ENCODE measurements around the gene PKD1.

The PKD1 gene

DNA sequence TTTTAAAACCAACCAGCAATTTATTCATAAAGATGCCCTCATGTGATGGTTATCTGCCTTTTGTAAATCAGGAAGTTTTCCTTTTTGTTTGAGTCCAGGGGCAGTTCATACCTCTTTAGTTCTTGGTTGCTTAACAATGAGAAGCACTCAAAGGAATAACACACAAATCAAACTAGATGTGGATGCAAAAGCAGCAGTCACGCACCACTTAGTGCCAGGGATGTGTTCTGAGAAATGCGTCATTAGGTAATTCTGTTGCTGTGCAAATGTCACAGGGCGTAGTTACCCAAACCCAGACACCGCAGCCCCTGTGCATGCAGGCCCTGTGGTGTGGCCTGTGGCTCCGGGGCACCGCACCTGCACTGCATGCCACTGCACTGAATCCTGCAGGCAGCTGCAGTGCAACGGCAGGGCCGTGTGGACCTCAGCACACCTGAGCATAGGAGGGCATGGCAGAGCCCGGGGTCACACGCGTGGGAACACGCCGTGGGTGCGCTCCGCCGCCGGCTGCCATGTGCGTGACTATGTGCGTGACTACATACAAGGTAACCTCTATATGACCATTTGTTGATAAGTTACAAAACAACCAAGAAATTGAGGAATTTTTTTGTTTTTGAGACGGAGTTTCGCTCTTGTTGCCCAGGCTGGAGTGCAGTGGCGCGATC lies 39.6 kb downstream of the PKD1 start:
- TF ChIP-seq, protein P1, sequence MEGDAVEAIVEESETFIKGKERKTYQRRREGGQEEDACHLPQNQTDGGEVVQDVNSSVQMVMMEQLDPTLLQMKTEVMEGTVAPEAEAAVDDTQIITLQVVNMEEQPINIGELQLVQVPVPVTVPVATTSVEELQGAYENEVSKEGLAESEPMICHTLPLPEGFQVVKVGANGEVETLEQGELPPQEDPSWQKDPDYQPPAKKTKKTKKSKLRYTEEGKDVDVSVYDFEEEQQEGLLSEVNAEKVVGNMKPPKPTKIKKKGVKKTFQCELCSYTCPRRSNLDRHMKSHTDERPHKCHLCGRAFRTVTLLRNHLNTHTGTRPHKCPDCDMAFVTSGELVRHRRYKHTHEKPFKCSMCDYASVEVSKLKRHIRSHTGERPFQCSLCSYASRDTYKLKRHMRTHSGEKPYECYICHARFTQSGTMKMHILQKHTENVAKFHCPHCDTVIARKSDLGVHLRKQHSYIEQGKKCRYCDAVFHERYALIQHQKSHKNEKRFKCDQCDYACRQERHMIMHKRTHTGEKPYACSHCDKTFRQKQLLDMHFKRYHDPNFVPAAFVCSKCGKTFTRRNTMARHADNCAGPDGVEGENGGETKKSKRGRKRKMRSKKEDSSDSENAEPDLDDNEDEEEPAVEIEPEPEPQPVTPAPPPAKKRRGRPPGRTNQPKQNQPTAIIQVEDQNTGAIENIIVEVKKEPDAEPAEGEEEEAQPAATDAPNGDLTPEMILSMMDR (IDR thresholded peaks at IDR 0.05; ENCODE audit: insufficient read depth, missing control alignments): no peak
- DNase-seq (ENCODE audit: insufficient read length, low spot score): no peak
- FAIRE-seq: no peak

DNA sequence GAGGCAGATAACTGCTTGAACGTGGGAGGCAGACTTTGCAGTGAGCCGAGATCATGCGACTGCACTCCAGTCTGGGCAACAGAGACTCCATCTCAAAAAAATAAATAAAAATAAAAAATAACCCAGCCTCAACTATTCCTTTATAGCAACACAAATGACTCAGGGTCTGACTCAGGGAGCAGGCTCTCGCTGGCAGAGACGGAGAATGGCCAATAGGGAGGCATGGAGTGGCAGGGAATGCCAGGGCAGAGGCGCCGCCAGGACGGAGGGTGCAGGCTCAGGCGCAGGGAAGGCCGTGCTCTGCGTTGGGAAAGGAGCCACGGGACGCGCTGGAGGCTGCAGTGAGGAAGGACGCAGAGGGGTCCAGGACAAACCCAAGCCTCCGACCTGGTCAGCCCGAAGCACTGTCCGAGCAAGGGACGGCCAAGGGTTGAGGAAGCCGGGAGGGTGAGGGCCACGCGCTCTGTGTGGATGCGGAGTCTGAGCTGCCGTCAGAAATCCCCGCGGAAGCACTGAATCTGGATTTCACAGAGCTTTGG lies 40.3 kb downstream of the PKD1 start:
- DNase-seq (ENCODE audit: insufficient read length, low spot score) (no peak), FAIRE-seq (no peak)
- TF ChIP-seq, protein P1 (IDR thresholded peaks at IDR 0.05; ENCODE audit: insufficient read depth, missing control alignments): no peak

DNA sequence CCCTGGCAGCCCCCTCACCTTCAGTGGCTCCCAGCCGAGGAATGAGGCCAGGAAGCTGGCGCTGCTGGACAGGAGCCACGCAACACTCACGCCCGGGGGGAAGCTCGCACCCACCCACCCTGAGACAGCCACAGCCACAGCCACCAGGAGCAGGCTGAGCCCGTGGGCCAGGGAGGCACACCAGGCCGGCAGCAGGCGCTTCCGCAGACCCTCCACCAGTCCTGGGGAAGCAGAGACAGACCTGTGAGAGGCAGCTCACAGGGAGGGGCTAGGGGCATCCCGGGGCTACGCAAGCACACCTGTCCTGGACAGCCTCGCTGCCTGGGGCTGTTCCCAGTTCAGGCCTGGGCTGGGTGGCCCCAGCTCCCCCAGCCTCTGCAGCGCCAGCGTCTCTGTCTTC lies 41.9 kb downstream of the PKD1 start:
- TF ChIP-seq, protein P1 (IDR thresholded peaks at IDR 0.05; ENCODE audit: insufficient read depth, missing control alignments): no peak
- FAIRE-seq (no peak), DNase-seq (ENCODE audit: insufficient read length, low spot score) (no peak)

DNA sequence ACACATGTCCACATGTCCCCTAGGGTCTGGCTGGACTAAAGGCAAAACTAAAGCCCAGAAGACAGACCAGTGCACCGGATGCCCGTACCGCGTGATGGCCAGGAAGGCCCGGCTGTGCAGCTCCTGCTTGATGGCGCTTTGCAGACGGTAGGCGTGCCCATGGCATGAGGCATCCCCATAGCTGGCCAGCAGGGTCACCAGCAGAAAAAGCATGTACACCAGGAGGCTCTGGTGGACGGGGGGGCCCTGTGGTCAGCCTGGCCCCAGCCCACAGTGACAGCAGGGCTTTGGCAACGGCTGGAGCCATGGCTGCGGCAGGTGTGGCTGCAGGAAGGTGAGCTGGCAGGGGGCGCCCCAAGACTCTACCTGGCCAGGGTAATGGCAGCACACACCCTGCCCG lies 42.8 kb downstream of the PKD1 start:
- TF ChIP-seq, protein P1 (IDR thresholded peaks at IDR 0.05; ENCODE audit: insufficient read depth, missing control alignments): no peak
- FAIRE-seq (no peak), DNase-seq (ENCODE audit: insufficient read length, low spot score) (no peak)

DNA sequence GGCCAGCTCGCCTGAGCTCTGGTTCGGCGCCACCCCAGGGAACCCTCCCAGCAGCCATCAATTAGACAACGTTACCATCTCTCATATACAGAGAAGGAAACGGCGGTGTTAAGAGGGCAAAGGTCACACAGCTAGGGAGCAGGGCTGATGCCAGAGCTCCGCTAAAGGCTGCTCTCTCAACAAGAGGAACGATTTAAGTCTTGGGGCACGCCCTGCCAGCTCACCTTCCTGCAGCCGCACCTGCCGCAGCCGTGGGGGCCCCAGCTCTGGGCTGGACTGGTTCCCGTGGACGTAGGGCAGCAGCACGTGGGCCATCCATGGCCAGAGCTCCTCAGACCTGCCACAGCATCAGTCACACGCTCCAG lies 43.5 kb downstream of the PKD1 start:
- FAIRE-seq (no peak), DNase-seq (ENCODE audit: insufficient read length, low spot score) (no peak)
- TF ChIP-seq, protein P1 (IDR thresholded peaks at IDR 0.05; ENCODE audit: insufficient read depth, missing control alignments): no peak

DNA sequence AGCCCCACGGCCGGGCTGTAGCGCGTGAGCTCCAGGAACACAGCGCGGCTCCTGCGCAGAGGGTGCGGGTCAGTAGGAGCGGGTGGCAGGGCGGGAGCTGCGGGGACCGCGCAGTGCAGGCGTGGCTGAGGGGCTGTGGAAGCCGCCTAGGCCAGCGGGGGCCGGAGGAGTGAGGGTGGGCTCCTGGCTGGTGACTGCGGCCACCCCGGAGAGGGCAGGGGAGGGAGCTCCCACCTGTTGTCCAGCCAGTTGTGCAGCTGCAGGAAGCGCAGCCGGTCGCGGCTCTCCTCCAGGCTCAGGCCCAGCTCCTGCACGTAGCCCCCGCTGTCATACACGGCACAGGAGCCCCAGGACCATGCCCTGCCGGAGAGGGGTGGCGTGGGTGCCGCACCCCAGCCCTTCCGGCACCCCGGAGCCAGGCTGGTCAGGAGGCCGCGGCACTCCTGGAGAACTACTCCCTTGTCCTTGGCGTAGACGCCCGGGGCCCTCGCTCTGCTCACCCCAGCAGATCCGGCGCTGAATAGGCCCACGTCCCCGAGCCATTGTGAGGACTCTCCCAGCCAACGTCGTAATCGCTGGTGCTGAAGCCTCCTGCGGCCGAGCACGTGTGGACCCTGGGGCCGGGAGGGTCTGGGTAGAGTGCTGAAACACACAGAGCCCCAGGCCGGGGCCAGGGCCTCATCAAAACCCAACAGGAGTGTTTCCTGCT lies 44.0 kb downstream of the PKD1 start:
- TF ChIP-seq, protein P1 (IDR thresholded peaks at IDR 0.05; ENCODE audit: insufficient read depth, missing control alignments): no peak
- DNase-seq (ENCODE audit: insufficient read length, low spot score) (no peak), FAIRE-seq (no peak)

All from D721Med (cell line).